ENCODE measurements around the gene TRAPPC12.
"Not testable (repeated sequence)": the region's sequence is repeated elsewhere in the genome, so short reads cannot be mapped to it uniquely, and the experiment has no call there.

TRAPPC12 gene

GRCh38 chr2:3433339-3433699, 53.8 kb downstream of the TRAPPC12 start:
- no peak for DNase-seq (ENCODE audit: low spot score)

GRCh38 chr2:3433776-3434400, 54.4 kb downstream of the TRAPPC12 start:
- no peak for DNase-seq (ENCODE audit: low spot score)

GRCh38 chr2:3434654-3435053, 55.2 kb downstream of the TRAPPC12 start:
- no peak for DNase-seq (ENCODE audit: low spot score)

- no peak for DNase-seq (ENCODE audit: low spot score)
Observed at GRCh38 chr2:3435445-3435844, 56.0 kb downstream of the TRAPPC12 start.

GRCh38 chr2:3440477-3440876, 61.0 kb downstream of the TRAPPC12 start:
- no peak for DNase-seq (ENCODE audit: low spot score)

GRCh38 chr2:3441465-3441864, 62.0 kb downstream of the TRAPPC12 start:
- no peak for DNase-seq (ENCODE audit: low spot score)

- DNase-seq (ENCODE audit: low spot score) = no peak
Observed at GRCh38 chr2:3442185-3442584, 62.7 kb downstream of the TRAPPC12 start.

GRCh38 chr2:3443083-3443482, 63.6 kb downstream of the TRAPPC12 start:
- no peak for DNase-seq (ENCODE audit: low spot score)

GRCh38 chr2:3443506-3444084, 64.1 kb downstream of the TRAPPC12 start:
- no peak for DNase-seq (ENCODE audit: low spot score)

GRCh38 chr2:3445891-3446290, 66.4 kb downstream of the TRAPPC12 start:
- DNase-seq (ENCODE audit: low spot score) = no peak

GRCh38 chr2:3446381-3446780, 66.9 kb downstream of the TRAPPC12 start:
- DNase-seq (ENCODE audit: low spot score) = no peak

- DNase-seq (ENCODE audit: low spot score) = not testable (repeated sequence)
Observed at GRCh38 chr2:3447186-3447585, 67.7 kb downstream of the TRAPPC12 start.

GRCh38 chr2:3447789-3448317, 68.4 kb downstream of the TRAPPC12 start:
- no peak for DNase-seq (ENCODE audit: low spot score)

- DNase-seq (ENCODE audit: low spot score) = not testable (repeated sequence)
Observed at GRCh38 chr2:3448441-3448911, 69.0 kb downstream of the TRAPPC12 start.

GRCh38 chr2:3449086-3449485, 69.6 kb downstream of the TRAPPC12 start:
- DNase-seq (ENCODE audit: low spot score) = no peak

GRCh38 chr2:3449936-3450335, 70.4 kb downstream of the TRAPPC12 start:
- no peak for DNase-seq (ENCODE audit: low spot score)

- DNase-seq (ENCODE audit: low spot score) = no peak
Observed at GRCh38 chr2:3450385-3451010, 71.0 kb downstream of the TRAPPC12 start.

- no peak for DNase-seq (ENCODE audit: low spot score)
Observed at GRCh38 chr2:3451169-3451568, 71.7 kb downstream of the TRAPPC12 start.

GRCh38 chr2:3451926-3452671, 72.6 kb downstream of the TRAPPC12 start:
- DNase-seq (ENCODE audit: low spot score) = no peak

GRCh38 chr2:3453190-3453999, 73.9 kb downstream of the TRAPPC12 start:
- no peak for DNase-seq (ENCODE audit: low spot score)

- not testable (repeated sequence) for DNase-seq (ENCODE audit: low spot score)
Observed at GRCh38 chr2:3454005-3454404, 74.5 kb downstream of the TRAPPC12 start.

- DNase-seq (ENCODE audit: low spot score) = no peak
Observed at GRCh38 chr2:3454802-3455201, 75.3 kb downstream of the TRAPPC12 start.

All from putamen (tissue), 1 donor.